Measurements from ENCODE around the gene BIVM.

GRCh38 chr13:102758842-102759241, 40.1 kb upstream of the BIVM start:
- TF ChIP-seq CTCF (IDR thresholded peaks at IDR 0.05; ENCODE audit: insufficient read depth, low read depth, low read length) (no peak), EZH2 (IDR thresholded peaks at IDR 0.05; ENCODE audit: insufficient read depth, low read length) (no peak)
